ENCODE data around the gene NEDD4L.

DNA sequence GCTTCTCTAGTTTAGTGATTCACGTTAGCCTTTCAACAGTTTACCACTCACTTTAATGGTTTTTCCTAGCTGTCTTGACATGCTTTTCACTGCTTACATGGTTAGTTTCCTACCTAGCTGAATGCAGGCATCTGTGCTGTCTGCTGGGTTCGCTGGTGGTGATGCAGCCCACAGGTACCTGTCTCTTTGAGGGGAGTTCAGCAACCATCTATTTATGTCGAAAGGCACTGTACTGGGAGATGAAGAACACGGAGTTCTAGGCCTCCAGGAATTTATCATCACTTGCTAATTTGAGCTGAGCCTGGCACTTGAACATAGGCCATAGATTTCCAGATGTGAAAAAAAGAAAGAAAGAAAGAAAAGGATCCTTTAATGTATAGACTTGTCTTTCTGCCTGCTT lies 148.5 kb downstream of the NEDD4L start:
- TF ChIP-seq POLR2A (IDR thresholded peaks at IDR 0.05; ENCODE audit: extremely low read depth, insufficient read length) (no peak), CTCF (IDR thresholded peaks at IDR 0.05; ENCODE audit: low read depth, low read length) (no peak), MYC (IDR thresholded peaks at IDR 0.05; ENCODE audit: low read depth, low read length) (no peak)
- TF ChIP-seq, protein P1, sequence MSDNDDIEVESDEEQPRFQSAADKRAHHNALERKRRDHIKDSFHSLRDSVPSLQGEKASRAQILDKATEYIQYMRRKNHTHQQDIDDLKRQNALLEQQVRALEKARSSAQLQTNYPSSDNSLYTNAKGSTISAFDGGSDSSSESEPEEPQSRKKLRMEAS (IDR thresholded peaks at IDR 0.05; ENCODE audit: low read depth, low read length): no peak
